Measurements from ENCODE around the gene MTCL1.

The MTCL1 gene

GRCh38 chr18:8812631-8813030 is 107.3 kb downstream of the MTCL1 start:
- no peak for DNase-seq (ENCODE audit: low read depth)

DNA sequence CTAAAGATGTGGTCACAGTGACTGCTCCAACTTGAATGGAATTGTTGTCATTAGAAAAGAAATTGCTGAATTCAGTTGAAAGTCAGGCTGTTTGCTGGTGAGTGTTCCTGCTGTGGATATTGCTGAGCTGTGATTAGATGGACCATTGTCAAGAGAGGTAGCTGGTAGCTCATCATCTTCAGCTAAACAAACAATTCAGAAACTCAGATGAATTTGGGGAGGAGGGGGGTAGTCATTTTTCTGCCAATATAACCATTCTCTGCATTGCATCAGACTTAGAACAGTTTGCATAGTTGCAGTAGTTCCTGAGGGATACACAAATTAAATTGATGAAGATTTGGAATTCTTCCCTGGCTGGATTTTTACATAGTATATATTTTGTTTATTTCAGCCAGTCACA is 108.3 kb downstream of the MTCL1 start:
- no peak for DNase-seq (ENCODE audit: low read depth)

GRCh38 chr18:8814206-8814605 is 108.8 kb downstream of the MTCL1 start:
- no peak for DNase-seq (ENCODE audit: low read depth)

DNA sequence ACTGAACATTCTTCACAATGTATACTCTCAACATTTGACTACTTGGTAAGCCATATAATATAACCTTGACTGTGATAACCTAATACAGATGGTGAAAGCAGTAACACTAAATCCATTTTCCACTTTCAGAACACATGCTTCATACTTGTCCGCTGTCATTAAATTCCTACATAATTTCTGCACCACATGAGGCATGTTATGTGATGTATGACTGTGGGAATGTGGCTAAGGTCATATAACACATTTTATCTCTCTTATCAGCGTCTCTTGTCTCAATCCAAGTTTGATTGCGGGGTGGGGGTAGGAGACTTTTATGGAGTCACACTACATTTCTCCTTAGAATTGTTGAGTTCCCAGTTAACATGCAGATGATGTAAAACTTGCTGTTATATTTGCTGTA is 110.9 kb downstream of the MTCL1 start:
- DNase-seq (ENCODE audit: low read depth): no peak

- DNase-seq (ENCODE audit: low read depth): no peak
Observed at GRCh38 chr18:8816816-8817215, 111.5 kb downstream of the MTCL1 start.

GRCh38 chr18:8818982-8819381 is 113.6 kb downstream of the MTCL1 start:
- DNase-seq (ENCODE audit: low read depth): no peak

DNA sequence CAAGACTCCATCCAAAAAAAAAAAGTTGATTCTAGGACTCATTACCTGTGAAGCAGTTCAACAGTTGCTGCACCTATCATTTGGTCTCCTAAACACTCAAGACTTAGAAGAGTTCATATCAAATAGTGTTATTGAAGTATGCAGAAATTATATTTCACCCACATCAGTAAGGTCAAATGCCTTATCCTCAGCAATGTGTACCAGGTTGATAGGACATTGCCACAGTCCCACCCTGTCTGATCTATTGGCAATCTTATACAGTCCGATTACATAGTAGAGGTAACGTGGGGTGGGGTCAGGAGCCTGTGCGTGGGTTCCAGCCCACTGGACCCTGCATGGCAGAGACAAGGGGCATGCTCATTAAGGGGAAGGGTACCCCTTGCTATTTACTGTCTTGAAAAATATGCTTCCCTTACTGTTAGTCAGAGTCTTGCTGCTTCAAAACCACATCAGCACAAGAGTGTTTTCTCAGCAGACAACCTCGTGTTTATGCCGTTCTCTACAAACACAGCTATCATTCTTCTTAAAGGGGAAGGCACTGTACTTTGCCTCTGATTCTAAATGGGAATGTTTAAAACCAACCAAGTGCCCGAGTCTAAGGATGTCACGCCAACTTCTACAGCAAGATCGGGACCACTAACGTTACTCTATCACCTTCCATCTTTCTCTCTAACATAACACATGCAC is 115.2 kb downstream of the MTCL1 start:
- no peak for DNase-seq (ENCODE audit: low read depth)

GRCh38 chr18:8821083-8821465 is 115.7 kb downstream of the MTCL1 start:
- no peak for DNase-seq (ENCODE audit: low read depth)

- DNase-seq (ENCODE audit: low read depth): no peak
Observed at GRCh38 chr18:8821531-8821930, 116.2 kb downstream of the MTCL1 start.

- DNase-seq (ENCODE audit: low read depth): no peak
Observed at GRCh38 chr18:8822643-8823042, 117.3 kb downstream of the MTCL1 start.

- no peak for DNase-seq (ENCODE audit: low read depth)
Observed at GRCh38 chr18:8823530-8823929, 118.2 kb downstream of the MTCL1 start.

DNA sequence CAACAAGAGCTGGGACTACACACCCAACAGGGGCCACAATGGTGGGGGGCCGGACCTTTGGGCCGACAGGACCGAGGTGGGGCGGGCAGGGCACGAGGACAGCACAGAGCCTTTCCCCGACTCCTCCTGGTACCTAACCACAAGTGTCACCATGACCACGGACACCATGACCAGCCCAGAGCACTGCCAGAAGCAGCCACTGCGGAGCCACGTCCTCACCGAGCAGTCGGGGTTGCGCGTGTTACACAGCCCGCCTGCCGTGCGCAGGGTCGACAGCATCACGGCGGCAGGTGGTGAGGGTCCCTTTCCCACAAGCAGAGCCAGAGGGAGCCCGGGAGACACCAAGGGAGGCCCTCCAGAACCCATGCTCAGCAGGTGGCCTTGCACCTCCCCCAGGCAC is 119.5 kb downstream of the MTCL1 start:
- DNase-seq (ENCODE audit: low read depth): no peak

DNA sequence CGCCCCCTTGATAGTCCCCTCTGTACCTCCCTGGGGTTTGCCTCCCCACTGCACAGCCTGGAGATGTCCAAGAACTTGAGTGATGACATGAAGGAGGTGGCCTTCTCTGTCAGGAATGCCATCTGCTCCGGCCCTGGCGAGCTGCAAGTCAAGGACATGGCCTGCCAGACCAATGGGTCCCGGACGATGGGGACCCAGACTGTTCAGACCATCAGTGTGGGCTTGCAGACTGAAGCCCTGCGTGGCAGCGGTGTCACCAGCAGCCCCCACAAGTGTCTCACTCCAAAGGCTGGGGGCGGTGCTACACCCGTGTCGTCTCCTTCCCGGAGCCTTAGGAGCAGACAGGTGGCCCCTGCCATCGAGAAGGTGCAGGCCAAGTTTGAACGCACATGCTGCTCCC is 119.9 kb downstream of the MTCL1 start:
- DNase-seq (ENCODE audit: low read depth): no peak

DNA sequence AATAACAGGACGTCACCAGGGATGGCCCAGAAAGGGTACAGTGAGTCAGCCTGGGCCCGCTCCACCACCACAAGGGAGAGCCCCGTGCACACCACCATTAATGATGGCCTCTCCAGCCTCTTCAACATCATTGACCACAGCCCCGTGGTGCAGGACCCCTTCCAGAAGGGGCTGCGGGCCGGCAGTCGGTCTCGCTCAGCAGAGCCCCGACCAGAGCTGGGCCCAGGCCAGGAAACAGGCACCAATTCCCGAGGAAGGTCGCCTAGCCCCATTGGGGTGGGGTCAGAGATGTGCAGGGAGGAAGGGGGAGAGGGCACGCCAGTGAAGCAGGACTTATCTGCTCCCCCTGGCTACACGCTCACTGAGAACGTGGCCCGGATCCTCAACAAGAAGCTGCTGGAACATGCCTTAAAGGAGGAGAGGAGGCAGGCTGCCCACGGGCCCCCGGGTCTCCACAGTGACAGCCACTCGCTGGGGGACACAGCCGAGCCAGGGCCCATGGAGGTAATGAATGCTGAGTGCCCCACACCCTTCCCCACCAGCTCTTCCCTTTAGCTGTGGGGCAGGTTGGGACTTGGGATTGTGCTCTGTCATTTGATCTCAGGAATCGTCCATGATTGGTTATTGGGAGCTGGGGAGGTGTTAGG is 120.5 kb downstream of the MTCL1 start:
- no peak for DNase-seq (ENCODE audit: low read depth)

DNA sequence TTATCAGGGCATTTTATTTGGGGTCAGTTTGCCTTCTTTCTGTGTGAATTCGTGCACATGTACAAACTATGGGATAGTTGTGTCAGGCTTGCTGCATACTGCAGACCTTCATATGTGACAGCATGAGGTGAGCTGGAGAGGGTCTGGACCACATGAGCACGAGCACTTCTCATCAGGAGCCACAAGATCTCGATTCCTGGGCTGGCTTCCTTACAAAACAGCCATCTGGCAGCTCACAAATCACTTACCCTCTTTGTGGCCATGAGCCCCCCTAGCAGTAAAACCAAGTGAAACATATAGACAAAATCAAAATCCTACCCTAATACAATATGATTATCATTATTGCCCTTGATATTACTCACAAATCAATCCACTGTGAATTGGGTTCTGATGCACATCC is 121.2 kb downstream of the MTCL1 start:
- no peak for DNase-seq (ENCODE audit: low read depth)

DNA sequence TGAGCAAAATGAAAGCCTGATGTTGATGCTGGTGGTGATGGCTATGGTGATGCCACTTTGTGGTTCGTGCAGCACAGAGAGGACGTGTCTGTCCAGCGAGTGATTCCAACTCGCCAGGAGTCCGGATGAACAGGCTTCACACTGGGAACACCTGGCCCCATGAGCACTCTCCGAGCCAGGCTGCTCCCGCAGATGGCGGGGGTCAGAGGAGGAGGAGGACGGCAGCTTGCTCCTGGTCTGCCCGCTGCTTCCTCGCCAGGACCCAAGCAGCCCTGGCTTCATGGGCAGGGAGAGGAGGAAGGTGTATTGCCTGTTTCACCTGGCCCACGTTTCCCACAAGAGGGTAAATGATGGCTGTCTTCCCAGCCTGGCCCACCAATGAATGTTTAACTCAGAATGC is 121.6 kb downstream of the MTCL1 start:
- no peak for DNase-seq (ENCODE audit: low read depth)

DNA sequence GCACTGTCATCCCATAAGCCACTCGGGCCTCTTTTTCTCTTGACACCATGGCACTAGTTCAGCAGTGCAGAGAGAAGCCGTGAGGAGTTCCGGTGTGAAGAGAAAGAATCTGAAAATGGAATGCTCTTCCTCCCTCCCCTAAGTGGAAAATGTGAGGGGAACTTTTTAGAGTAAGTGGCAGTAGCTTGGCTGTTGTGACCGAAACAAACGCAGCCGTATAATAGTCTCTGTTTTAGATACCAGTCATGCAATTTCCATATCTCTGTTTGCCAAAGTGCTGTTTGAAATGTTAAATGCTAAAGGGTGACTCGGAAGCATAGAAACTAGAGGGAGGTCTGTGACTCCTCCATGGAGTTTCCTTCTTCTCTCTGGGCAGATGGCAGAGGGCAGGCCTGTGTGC is 122.9 kb downstream of the MTCL1 start:
- no peak for DNase-seq (ENCODE audit: low read depth)

DNA sequence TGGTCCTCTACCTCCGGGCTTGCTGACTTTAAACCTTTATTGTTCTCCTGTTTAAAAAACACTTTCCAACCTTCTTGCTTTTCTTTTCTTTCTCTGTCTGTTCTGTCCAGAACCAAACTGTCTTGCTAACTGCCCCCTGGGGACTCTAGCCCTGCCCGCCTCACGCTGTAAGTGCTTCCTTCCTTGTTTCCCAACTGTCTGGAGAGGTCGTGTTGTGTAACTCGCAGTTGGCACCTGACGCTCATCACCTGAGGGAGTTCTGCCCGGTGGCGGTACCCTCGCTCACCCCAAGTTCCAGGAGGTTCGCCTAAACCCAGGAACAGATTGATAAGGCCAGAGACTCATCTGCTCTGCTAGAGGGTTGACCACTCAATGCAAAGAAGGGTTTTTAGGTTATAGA is 123.4 kb downstream of the MTCL1 start:
- no peak for DNase-seq (ENCODE audit: low read depth)

DNA sequence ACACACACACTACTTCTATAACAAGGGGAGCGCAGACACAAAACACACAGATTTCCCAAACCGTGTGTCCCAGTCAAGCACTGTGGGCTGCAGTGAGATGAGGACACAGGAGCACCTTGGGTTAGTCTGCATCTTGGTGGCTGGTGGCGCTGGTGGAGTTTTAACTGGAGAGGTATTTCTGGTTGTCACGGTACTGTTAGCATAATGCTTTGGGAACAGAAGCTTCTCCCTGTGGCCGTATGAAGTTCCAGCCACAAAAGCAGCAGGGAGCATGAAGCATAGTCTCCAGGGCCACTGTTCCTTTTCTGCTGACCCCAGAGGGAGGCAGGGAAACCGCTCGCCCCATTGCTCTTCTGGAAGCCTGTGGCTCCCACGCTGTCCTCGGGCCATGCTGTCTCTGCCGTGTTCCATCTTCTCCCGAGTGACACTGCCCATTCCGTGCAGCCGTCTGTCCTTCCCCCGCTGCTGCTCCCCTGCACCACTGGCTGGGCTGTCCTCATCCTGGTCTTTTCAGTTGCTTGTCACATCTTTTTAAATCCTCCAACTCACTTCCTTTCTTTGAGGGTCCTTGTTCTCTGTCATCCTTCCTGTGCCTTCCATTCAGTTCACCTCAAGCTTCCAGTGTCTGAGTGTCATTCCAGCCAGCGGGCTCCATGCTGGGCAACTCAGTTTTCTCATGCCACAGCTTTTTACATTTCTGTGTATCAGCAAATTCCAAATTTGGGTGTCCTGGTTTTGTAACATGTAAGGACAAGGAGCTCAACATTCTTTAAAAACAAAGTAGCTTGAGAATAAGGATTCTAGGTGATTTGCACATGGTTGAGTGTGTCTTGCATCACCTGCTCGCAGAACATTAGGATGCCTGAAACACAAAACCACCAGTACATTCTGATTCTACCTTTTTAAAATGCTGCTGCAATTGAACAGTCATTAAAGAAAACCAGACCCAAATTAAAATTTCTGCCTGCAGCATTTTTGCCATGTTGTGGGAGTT is 125.0 kb downstream of the MTCL1 start:
- DNase-seq (ENCODE audit: low read depth): no peak

- DNase-seq (ENCODE audit: low read depth): no peak
Observed at GRCh38 chr18:8831112-8831511, 125.8 kb downstream of the MTCL1 start.

GRCh38 chr18:8831531-8831930 is 126.2 kb downstream of the MTCL1 start:
- DNase-seq (ENCODE audit: low read depth): no peak

- no peak for DNase-seq (ENCODE audit: low read depth)
Observed at GRCh38 chr18:8833480-8833879, 128.1 kb downstream of the MTCL1 start.

- no peak for DNase-seq (ENCODE audit: low read depth)
Observed at GRCh38 chr18:8834881-8835280, 129.5 kb downstream of the MTCL1 start.

Measured in activated T-cell treated with anti-CD3 and anti-CD28 coated beads for 24 hours (primary cell).